Esophagus mucosa (tissue), 1 donor: Measurements from ENCODE around the gene ZDHHC12. TPM values are rescaled to one million over a fixed set of nuclear protein-coding genes. Genes with fewer than 3 reads are reported as not detected.

Source experiments
- ATAC-seq: fragments of 200-7000 bp; cut with Tn5 transposase; one replicate; pipeline ENCODE4 v1.9.1; 2020
- total RNA-seq: library from RNA; stranded (reverse); gene quantifications from one replicate; pipeline ENCODE4 v1.2.4, GENCODE V29; 2023
- donor health status: DM: yes; HTN: yes; CAD: no.

ZDHHC12 gene
- total RNA-seq, 1 donor from 2014 or later = 54.4 TPM

GRCh38 chr9:128685636-128686489, 38.1 kb downstream of the ZDHHC12 start:
- ATAC-seq = no peak

- peak; percentile 79 for ATAC-seq
Observed at GRCh38 chr9:128684325-128685199, 39.4 kb downstream of the ZDHHC12 start.

GRCh38 chr9:128684065-128684324, 39.9 kb downstream of the ZDHHC12 start:
- no peak for ATAC-seq

GRCh38 chr9:128683340-128684064, 40.4 kb downstream of the ZDHHC12 start:
- ATAC-seq = peak; percentile 70

- no peak for ATAC-seq
Observed at GRCh38 chr9:128677794-128678193, 46.1 kb downstream of the ZDHHC12 start.

- no peak for ATAC-seq
Observed at GRCh38 chr9:128675382-128675781, 48.5 kb downstream of the ZDHHC12 start.

Other genes with a start within 250 kb of the ZDHHC12 start
- 22.5 TPM for gene GLE1, start 219.4 kb downstream of the ZDHHC12 start, total RNA-seq
- gene SPTAN1, start 171.5 kb downstream of the ZDHHC12 start, total RNA-seq = 161 TPM
- 37.0 TPM for gene DYNC2I2, start 67.3 kb downstream of the ZDHHC12 start, total RNA-seq
- 267 TPM for gene SET, start 34.9 kb downstream of the ZDHHC12 start, total RNA-seq
- gene PKN3, start 21.6 kb downstream of the ZDHHC12 start, total RNA-seq = 2.5 TPM
- gene ZER1, start 47.8 kb upstream of the ZDHHC12 start, total RNA-seq = 23.2 TPM
- gene TBC1D13, start 63.1 kb upstream of the ZDHHC12 start, total RNA-seq = 15.5 TPM
- 26.6 TPM for gene ENDOG, start 94.4 kb upstream of the ZDHHC12 start, total RNA-seq
- 42.6 TPM for gene SPOUT1, start 105.7 kb upstream of the ZDHHC12 start, total RNA-seq
- 3.7 TPM for gene KYAT1, start 157.8 kb upstream of the ZDHHC12 start, total RNA-seq
- gene LRRC8A, start 158.0 kb upstream of the ZDHHC12 start, total RNA-seq = 75.8 TPM
- gene PHYHD1, start 196.9 kb upstream of the ZDHHC12 start, total RNA-seq = 12.4 TPM
- gene DOLK, start 223.5 kb upstream of the ZDHHC12 start, total RNA-seq = 9.2 TPM
- 43.5 TPM for gene NUP188, start 223.6 kb upstream of the ZDHHC12 start, total RNA-seq